GM12865 (cell line): ENCODE measurements around the gene PTCD3.

Source experiments
- DNase-seq: peaks from one replicate; pipeline ENCODE4 v3.0.0; 2010; ENCODE audit warnings: low read depth
- H3K4me3 ChIP-seq: 2 replicates; pipeline ENCODE4 v1.5.1; 2011; ENCODE audit warnings: mild to moderate bottlenecking, low read depth, low read length, control low read depth
- TF ChIP-seq, protein P1 (sequence below): IDR thresholded peaks from 2 replicates; pipeline ENCODE4 v1.5.1; 2011; ENCODE audit warnings: low read length, control low read depth, low read depth, inconsistent platforms; ENCODE audit not compliant: insufficient read depth; ENCODE audit errors: missing control alignments

Gene PTCD3

DNA sequence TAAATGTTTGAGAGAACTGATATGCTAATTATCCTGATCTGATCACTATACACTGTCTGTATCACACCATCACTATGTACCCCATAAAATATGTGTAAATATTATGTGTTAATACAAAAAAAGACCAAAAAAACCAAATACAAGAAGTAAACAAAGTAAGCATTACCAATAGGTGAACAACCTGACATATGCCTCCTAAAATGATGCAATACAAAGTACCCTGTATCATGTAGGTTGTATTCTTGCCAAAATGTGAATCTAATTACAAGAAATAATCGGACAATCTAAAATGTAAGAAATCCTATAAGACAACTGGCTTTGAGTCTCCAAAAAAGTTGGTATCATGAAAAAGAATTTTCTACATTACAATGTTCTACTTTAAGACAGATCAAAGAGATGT is 8.1 kb upstream of the PTCD3 start:
- DNase-seq = no peak
- H3K4me3 ChIP-seq = no peak overlapping the region
- TF ChIP-seq, protein P1, sequence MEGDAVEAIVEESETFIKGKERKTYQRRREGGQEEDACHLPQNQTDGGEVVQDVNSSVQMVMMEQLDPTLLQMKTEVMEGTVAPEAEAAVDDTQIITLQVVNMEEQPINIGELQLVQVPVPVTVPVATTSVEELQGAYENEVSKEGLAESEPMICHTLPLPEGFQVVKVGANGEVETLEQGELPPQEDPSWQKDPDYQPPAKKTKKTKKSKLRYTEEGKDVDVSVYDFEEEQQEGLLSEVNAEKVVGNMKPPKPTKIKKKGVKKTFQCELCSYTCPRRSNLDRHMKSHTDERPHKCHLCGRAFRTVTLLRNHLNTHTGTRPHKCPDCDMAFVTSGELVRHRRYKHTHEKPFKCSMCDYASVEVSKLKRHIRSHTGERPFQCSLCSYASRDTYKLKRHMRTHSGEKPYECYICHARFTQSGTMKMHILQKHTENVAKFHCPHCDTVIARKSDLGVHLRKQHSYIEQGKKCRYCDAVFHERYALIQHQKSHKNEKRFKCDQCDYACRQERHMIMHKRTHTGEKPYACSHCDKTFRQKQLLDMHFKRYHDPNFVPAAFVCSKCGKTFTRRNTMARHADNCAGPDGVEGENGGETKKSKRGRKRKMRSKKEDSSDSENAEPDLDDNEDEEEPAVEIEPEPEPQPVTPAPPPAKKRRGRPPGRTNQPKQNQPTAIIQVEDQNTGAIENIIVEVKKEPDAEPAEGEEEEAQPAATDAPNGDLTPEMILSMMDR = no peak

DNA sequence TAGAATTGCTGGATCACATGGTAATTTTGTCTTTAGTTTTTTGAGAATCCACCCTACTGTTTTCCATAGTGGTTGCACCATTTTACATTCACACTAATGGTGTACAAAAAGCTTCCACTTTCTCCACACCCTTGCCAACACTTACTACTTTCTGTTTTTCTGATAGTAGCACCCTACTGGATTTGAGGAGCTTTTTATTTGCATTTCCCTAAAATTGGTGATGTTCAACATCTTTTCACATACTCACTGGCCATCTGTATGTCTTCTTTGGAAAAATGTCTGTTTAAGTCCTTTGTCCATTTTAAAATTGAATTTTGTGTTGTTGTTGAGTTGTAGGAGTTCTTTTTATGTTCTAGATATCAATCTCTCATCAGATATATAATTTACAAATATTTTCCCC is 3.9 kb upstream of the PTCD3 start:
- no peak for DNase-seq
- H3K4me3 ChIP-seq = no peak overlapping the region
- TF ChIP-seq, protein P1 = no peak

DNA sequence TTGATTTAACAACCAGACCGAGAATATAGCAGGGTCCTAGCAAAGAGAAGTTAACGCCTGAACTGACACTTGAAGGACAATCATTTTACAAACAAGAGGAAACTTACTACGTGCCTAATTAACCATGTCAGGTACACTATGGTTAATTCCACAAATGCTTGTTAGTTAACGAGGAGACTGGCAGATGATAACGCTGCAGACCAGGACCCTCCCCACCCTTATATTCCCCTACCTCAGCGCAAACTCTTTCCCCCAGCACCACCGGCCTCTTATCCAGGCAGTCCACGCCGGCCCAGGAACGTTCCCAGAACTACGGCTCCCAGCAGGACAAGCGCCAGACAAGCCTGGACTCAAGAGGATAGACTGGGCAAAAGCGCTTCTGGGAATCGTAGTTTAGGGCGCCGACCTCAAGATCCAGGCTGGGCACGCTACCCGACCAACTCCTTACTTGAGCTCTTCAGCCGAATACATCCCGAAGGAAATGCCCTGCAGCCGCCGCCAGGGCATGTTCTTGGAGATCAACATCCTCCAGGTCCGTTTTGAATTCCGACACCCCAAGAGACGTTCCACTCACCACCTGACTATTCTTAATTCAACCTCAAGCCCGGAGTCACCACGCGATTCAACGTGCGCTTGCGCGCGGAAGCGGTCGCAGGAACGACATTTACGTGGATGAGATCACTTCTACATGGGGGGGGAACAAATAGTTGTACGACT is 625 bp upstream of the PTCD3 start, which contains the start of gene POLR1A:
Gene POLR1A (minus strand): TSS at position 635 of the 717 bp plus-strand sequence. CDS start 110 bp downstream, at position 525.
- peak; percentile 92 for DNase-seq
- peak within 1 kb of the TSS; percentile 65 for H3K4me3 ChIP-seq
- TF ChIP-seq, protein P1 = no peak

DNA sequence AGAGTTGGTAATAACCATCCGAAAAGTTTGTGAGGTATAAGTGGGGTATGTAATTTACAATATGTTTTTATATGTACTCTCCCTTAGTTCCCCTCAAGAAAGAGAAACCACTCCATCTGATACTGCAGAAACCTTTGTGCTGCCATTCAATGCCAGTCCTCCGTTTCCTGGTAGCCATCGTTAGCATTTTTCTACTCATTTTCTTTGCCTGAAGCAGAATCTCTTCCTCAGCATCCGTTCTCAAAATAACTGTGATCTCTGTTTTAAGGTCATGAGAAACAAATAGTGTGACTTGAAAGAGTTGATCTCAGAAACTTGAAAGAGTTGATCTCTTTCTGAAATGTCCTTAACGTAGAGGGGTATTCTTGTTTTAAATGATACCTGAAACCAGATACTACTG is 996 bp downstream of the PTCD3 start:
- DNase-seq = peak; percentile 46
- TF ChIP-seq, protein P1 = no peak

DNA sequence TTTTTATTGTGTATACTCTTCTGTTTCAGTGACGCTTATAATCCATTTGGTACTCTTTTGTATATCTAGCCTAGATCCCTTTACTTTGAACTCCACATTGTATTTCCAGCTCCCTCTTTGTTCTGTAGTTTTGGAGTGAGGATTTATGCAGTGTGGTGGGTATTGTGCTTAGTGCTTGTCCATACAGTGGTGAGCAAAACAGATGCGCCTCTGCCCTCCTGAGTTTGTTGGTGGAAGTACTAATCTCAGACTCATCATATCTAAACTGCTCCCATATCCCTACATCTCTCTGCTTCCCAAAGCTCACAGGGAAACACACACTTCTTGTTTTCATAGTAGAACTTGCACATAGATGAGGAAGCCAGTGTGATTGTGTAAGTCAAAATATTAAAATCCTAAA is 12.1 kb downstream of the PTCD3 start:
- no peak overlapping the region for H3K4me3 ChIP-seq
- no peak for DNase-seq
- TF ChIP-seq, protein P1 = no peak

More for the DNA sequence above, 996 bp downstream of the PTCD3 start:
- H3K4me3 ChIP-seq = peak overlapping the region; percentile 65

DNA sequence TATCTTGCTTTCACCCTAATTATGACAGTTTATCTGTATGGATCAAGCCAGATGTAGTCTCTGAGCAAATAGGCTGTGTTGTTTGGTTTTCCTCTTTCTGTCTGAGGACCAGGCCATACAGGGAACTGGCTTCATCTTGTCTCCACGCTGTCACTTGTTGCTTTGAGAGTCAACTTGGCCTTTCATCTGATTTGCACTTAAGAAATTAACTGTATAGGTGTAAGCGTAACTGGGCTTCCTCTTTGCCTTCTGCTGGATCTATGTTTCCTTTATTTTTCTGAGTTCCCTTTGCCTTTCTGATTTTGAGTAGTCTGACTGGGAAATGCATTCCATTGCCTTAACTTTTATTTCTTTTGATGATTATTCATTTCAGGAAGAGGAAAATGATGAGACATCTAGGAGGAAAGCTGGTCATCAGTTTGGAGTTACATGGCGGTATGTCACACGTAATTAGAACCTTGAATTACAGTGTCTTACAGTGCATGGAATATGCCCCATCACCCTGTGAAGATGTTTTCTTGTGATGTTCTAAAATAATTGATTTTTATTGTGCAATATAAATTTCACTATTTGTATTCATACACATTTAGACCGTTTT is 17.4 kb downstream of the PTCD3 start:
- no peak overlapping the region for H3K4me3 ChIP-seq

More for the DNA sequence above, 17.4 kb downstream of the PTCD3 start:
- no peak for DNase-seq
- TF ChIP-seq, protein P1 = no peak
